Fibroblast of pulmonary artery (primary cell): ENCODE results near the gene SMIM5.

Experiments
- DNase-seq: peaks from one replicate; pipeline ENCODE4 v3.0.0-alpha.2; 2010; ENCODE audit warnings: low read depth
- H3K4me3 ChIP-seq: replicated peaks from 2 replicates; pipeline ENCODE4 v1.5.1; 2011; ENCODE audit warnings: low read depth, mild to moderate bottlenecking, control low read depth, low read length, moderate library complexity
- CTCF ChIP-seq: IDR thresholded peaks from 2 replicates; pipeline ENCODE4 v1.5.1; 2011; ENCODE audit warnings: mild to moderate bottlenecking, control low read depth, low read length, inconsistent platforms; ENCODE audit errors: missing control alignments

Gene SMIM5

GRCh38 chr17:75624714-75625345 is 8.4 kb upstream of the SMIM5 start:
- no peak overlapping the region for H3K4me3 ChIP-seq
- no peak for DNase-seq
- TF ChIP-seq CTCF = no peak

- peak; percentile 21 for DNase-seq
- no peak overlapping the region for H3K4me3 ChIP-seq
- TF ChIP-seq CTCF = peak; percentile 71
These were observed 7.3 kb upstream of the SMIM5 start for GRCh38 chr17:75625813-75626486.

- TF ChIP-seq CTCF = no peak
- DNase-seq = no peak
- no peak overlapping the region for H3K4me3 ChIP-seq
These were observed 6.7 kb upstream of the SMIM5 start for GRCh38 chr17:75626496-75627038.

GRCh38 chr17:75627094-75627493 is 6.1 kb upstream of the SMIM5 start:
- no peak for DNase-seq
- no peak overlapping the region for H3K4me3 ChIP-seq
- TF ChIP-seq CTCF = no peak

GRCh38 chr17:75628425-75628824 is 4.8 kb upstream of the SMIM5 start:
- no peak for DNase-seq
- no peak overlapping the region for H3K4me3 ChIP-seq
- no peak for TF ChIP-seq CTCF

GRCh38 chr17:75629157-75629556 is 4.1 kb upstream of the SMIM5 start:
- DNase-seq = no peak
- no peak overlapping the region for H3K4me3 ChIP-seq
- no peak for TF ChIP-seq CTCF
